ENCODE results near the gene ARHGAP26. TPM values are rescaled to one million over a fixed set of nuclear protein-coding genes. Genes with fewer than 3 reads are reported as not detected.

The ARHGAP26 gene
- polyA plus RNA-seq, 4 donors, result 7.6 to 31.7 (median 11.5) TPM

GRCh38 chr5:142726188-142726731 is 43.9 kb upstream of the ARHGAP26 start:
- DNase-seq, result no peak
- Histone ChIP-seq H3K27ac (ENCODE audit: low read depth in 1 of 3, low read length in 2 of 3) (no peak overlapping the region), H3K4me1 (ENCODE audit: control insufficient read depth in 3 of 3, insufficient read depth in 2 of 3, low read depth in 1 of 3, low read length in 2 of 3) (peaks cover 0 to 1% (median 0%) of the 10 kb centered on the region in 3 donors), H3K27me3 (ENCODE audit: control insufficient read depth in 3 of 3, insufficient read depth in 3 of 3, low read length in 3 of 3) (no peaks in the 10 kb centered on the region), H3K4me3 (ENCODE audit: low read depth in 1 of 3, low read length in 3 of 3) (no peak overlapping the region), H3K36me3 (ENCODE audit: control insufficient read depth in 3 of 3, insufficient read depth in 2 of 3, low read depth in 1 of 3, low read length in 3 of 3) (no peaks in the 10 kb centered on the region), H3K9me3 (ENCODE audit: control insufficient read depth in 2 of 2, insufficient read depth in 1 of 2, low read depth in 1 of 2, low read length in 1 of 2) (no peaks in the 10 kb centered on the region)
- 59 to 90% (median 84%) methylated on average over 2 of the region's 2 CpGs for WGBS, 3 donors
- no peak for FAIRE-seq

- H3K4me1 ChIP-seq (ENCODE audit: control insufficient read depth in 3 of 3, insufficient read depth in 2 of 3, low read depth in 1 of 3, low read length in 2 of 3), result no peaks in the 10 kb centered on the region
- no peaks in the 10 kb centered on the region for H3K9me3 ChIP-seq (ENCODE audit: control insufficient read depth in 2 of 2, insufficient read depth in 1 of 2, low read depth in 1 of 2, low read length in 1 of 2)
- no peak overlapping the region for H3K4me3 ChIP-seq (ENCODE audit: low read depth in 1 of 3, low read length in 3 of 3)
- no peak overlapping the region for H3K27ac ChIP-seq (ENCODE audit: low read depth in 1 of 3, low read length in 2 of 3)
- WGBS, 3 donors, result 76 to 81% (median 78%) methylated on average over 2 of the region's 2 CpGs
- FAIRE-seq, result no peak
- no peaks in the 10 kb centered on the region for H3K36me3 ChIP-seq (ENCODE audit: control insufficient read depth in 3 of 3, insufficient read depth in 2 of 3, low read depth in 1 of 3, low read length in 3 of 3)
- H3K27me3 ChIP-seq (ENCODE audit: control insufficient read depth in 3 of 3, insufficient read depth in 3 of 3, low read length in 3 of 3), result no peaks in the 10 kb centered on the region
- DNase-seq, result no peak
These were observed 42.5 kb upstream of the ARHGAP26 start for GRCh38 chr5:142727735-142728047.

- 76 to 82% (median 80%) methylated on average over 8 of the region's 8 CpGs for WGBS, 3 donors
These were observed 34.6 kb upstream of the ARHGAP26 start for GRCh38 chr5:142735323-142736246.

GRCh38 chr5:142736247-142736632 is 33.9 kb upstream of the ARHGAP26 start:
- H3K36me3 ChIP-seq (ENCODE audit: control insufficient read depth in 3 of 3, insufficient read depth in 2 of 3, low read depth in 1 of 3, low read length in 3 of 3), result no peaks in the 10 kb centered on the region
- H3K4me1 ChIP-seq (ENCODE audit: control insufficient read depth in 3 of 3, insufficient read depth in 2 of 3, low read depth in 1 of 3, low read length in 2 of 3), result no peaks in the 10 kb centered on the region
- no peak overlapping the region for H3K4me3 ChIP-seq (ENCODE audit: low read depth in 1 of 3, low read length in 3 of 3)
- DNase-seq (no peak), FAIRE-seq (no peak)
- no peak overlapping the region for H3K27ac ChIP-seq (ENCODE audit: low read depth in 1 of 3, low read length in 2 of 3)
- no peaks in the 10 kb centered on the region for H3K27me3 ChIP-seq (ENCODE audit: control insufficient read depth in 3 of 3, insufficient read depth in 3 of 3, low read length in 3 of 3)
- WGBS, 3 donors, result 73 to 78% (median 75%) methylated on average over 7 of the region's 7 CpGs
- no peaks in the 10 kb centered on the region for H3K9me3 ChIP-seq (ENCODE audit: control insufficient read depth in 2 of 2, insufficient read depth in 1 of 2, low read depth in 1 of 2, low read length in 1 of 2)

More at GRCh38 chr5:142735323-142736246, 34.6 kb upstream of the ARHGAP26 start:
- no peaks in the 10 kb centered on the region for H3K4me1 ChIP-seq (ENCODE audit: control insufficient read depth in 3 of 3, insufficient read depth in 2 of 3, low read depth in 1 of 3, low read length in 2 of 3)
- no peaks in the 10 kb centered on the region for H3K9me3 ChIP-seq (ENCODE audit: control insufficient read depth in 2 of 2, insufficient read depth in 1 of 2, low read depth in 1 of 2, low read length in 1 of 2)
- H3K36me3 ChIP-seq (ENCODE audit: control insufficient read depth in 3 of 3, insufficient read depth in 2 of 3, low read depth in 1 of 3, low read length in 3 of 3), result no peaks in the 10 kb centered on the region
- H3K4me3 ChIP-seq (ENCODE audit: low read depth in 1 of 3, low read length in 3 of 3), result no peak overlapping the region
- DNase-seq, result no peak
- FAIRE-seq, result no peak
- H3K27me3 ChIP-seq (ENCODE audit: control insufficient read depth in 3 of 3, insufficient read depth in 3 of 3, low read length in 3 of 3), result no peaks in the 10 kb centered on the region
- H3K27ac ChIP-seq (ENCODE audit: low read depth in 1 of 3, low read length in 2 of 3), result no peak overlapping the region

GRCh38 chr5:142737179-142737578 is 33.0 kb upstream of the ARHGAP26 start:
- FAIRE-seq, result no peak
- Histone ChIP-seq H3K27ac (ENCODE audit: low read depth in 1 of 3, low read length in 2 of 3) (no peak overlapping the region), H3K36me3 (ENCODE audit: control insufficient read depth in 3 of 3, insufficient read depth in 2 of 3, low read depth in 1 of 3, low read length in 3 of 3) (no peaks in the 10 kb centered on the region), H3K4me1 (ENCODE audit: control insufficient read depth in 3 of 3, insufficient read depth in 2 of 3, low read depth in 1 of 3, low read length in 2 of 3) (no peaks in the 10 kb centered on the region), H3K4me3 (ENCODE audit: low read depth in 1 of 3, low read length in 3 of 3) (no peak overlapping the region), H3K9me3 (ENCODE audit: control insufficient read depth in 2 of 2, insufficient read depth in 1 of 2, low read depth in 1 of 2, low read length in 1 of 2) (no peaks in the 10 kb centered on the region), H3K27me3 (ENCODE audit: control insufficient read depth in 3 of 3, insufficient read depth in 3 of 3, low read length in 3 of 3) (no peaks in the 10 kb centered on the region)
- WGBS, 3 donors, result 69 to 77% (median 70%) methylated on average over 5 of the region's 5 CpGs
- DNase-seq, result no peak

GRCh38 chr5:142740474-142741242 is 29.5 kb upstream of the ARHGAP26 start:
- FAIRE-seq, result no peak
- Histone ChIP-seq H3K9me3 (ENCODE audit: control insufficient read depth in 2 of 2, insufficient read depth in 1 of 2, low read depth in 1 of 2, low read length in 1 of 2) (no peaks in the 10 kb centered on the region), H3K27ac (ENCODE audit: low read depth in 1 of 3, low read length in 2 of 3) (no peak overlapping the region), H3K36me3 (ENCODE audit: control insufficient read depth in 3 of 3, insufficient read depth in 2 of 3, low read depth in 1 of 3, low read length in 3 of 3) (no peaks in the 10 kb centered on the region), H3K27me3 (ENCODE audit: control insufficient read depth in 3 of 3, insufficient read depth in 3 of 3, low read length in 3 of 3) (no peaks in the 10 kb centered on the region), H3K4me3 (ENCODE audit: low read depth in 1 of 3, low read length in 3 of 3) (no peak overlapping the region), H3K4me1 (ENCODE audit: control insufficient read depth in 3 of 3, insufficient read depth in 2 of 3, low read depth in 1 of 3, low read length in 2 of 3) (peaks cover 0 to 3% (median 0%) of the 10 kb centered on the region in 3 donors)
- 78 to 85% (median 79%) methylated on average over 6 of the region's 6 CpGs for WGBS, 3 donors
- no peak for DNase-seq

GRCh38 chr5:142743592-142744441 is 26.4 kb upstream of the ARHGAP26 start:
- Histone ChIP-seq H3K4me3 (ENCODE audit: low read depth in 1 of 3, low read length in 3 of 3) (no peak overlapping the region), H3K36me3 (ENCODE audit: control insufficient read depth in 3 of 3, insufficient read depth in 2 of 3, low read depth in 1 of 3, low read length in 3 of 3) (no peaks in the 10 kb centered on the region), H3K27me3 (ENCODE audit: control insufficient read depth in 3 of 3, insufficient read depth in 3 of 3, low read length in 3 of 3) (no peaks in the 10 kb centered on the region), H3K9me3 (ENCODE audit: control insufficient read depth in 2 of 2, insufficient read depth in 1 of 2, low read depth in 1 of 2, low read length in 1 of 2) (no peaks in the 10 kb centered on the region), H3K4me1 (ENCODE audit: control insufficient read depth in 3 of 3, insufficient read depth in 2 of 3, low read depth in 1 of 3, low read length in 2 of 3) (peaks cover 2 to 3% (median 3%) of the 10 kb centered on the region in 3 donors), H3K27ac (ENCODE audit: low read depth in 1 of 3, low read length in 2 of 3) (peak overlapping the region in 2 of 3 donors; percentile 3 to 66)
- FAIRE-seq (no peak), DNase-seq (peak in 1 of 2 donors; percentile 22)
- WGBS, 3 donors, result 49 to 60% (median 51%) methylated on average over 7 of the region's 7 CpGs

GRCh38 chr5:142745268-142745667 is 24.9 kb upstream of the ARHGAP26 start:
- 93 to 98% (median 94%) methylated on average over 4 of the region's 4 CpGs for WGBS, 3 donors
- Histone ChIP-seq H3K27me3 (ENCODE audit: control insufficient read depth in 3 of 3, insufficient read depth in 3 of 3, low read length in 3 of 3) (no peaks in the 10 kb centered on the region), H3K4me1 (ENCODE audit: control insufficient read depth in 3 of 3, insufficient read depth in 2 of 3, low read depth in 1 of 3, low read length in 2 of 3) (peaks cover 2 to 3% (median 3%) of the 10 kb centered on the region in 3 donors), H3K36me3 (ENCODE audit: control insufficient read depth in 3 of 3, insufficient read depth in 2 of 3, low read depth in 1 of 3, low read length in 3 of 3) (no peaks in the 10 kb centered on the region), H3K27ac (ENCODE audit: low read depth in 1 of 3, low read length in 2 of 3) (no peak overlapping the region), H3K4me3 (ENCODE audit: low read depth in 1 of 3, low read length in 3 of 3) (no peak overlapping the region), H3K9me3 (ENCODE audit: control insufficient read depth in 2 of 2, insufficient read depth in 1 of 2, low read depth in 1 of 2, low read length in 1 of 2) (no peaks in the 10 kb centered on the region)
- FAIRE-seq, result no peak
- no peak for DNase-seq
